CD4-positive, alpha-beta T cell treated with Interleukin-2 at 100 ng/mL for 4 hours (primary cell): Measurements from ENCODE around the gene MKI67.
"Not testable (repeated sequence)": the region's sequence is repeated elsewhere in the genome, so short reads cannot be mapped to it uniquely, and the experiment has no call there.

Experiments used
- DNase-seq: peaks from one replicate; pipeline ENCODE4 v3.0.0-alpha.2; 2020; ENCODE audit warnings: low spot score

MKI67 gene

GRCh38 chr10:128147669-128148068, 21.4 kb upstream of the MKI67 start:
- no peak for DNase-seq

- DNase-seq = no peak
Measured at GRCh38 chr10:128147064-128147463, 20.8 kb upstream of the MKI67 start.

- no peak for DNase-seq
Measured at GRCh38 chr10:128144547-128144946, 18.3 kb upstream of the MKI67 start.

- DNase-seq = no peak
Measured at GRCh38 chr10:128143531-128143930, 17.3 kb upstream of the MKI67 start.

DNA sequence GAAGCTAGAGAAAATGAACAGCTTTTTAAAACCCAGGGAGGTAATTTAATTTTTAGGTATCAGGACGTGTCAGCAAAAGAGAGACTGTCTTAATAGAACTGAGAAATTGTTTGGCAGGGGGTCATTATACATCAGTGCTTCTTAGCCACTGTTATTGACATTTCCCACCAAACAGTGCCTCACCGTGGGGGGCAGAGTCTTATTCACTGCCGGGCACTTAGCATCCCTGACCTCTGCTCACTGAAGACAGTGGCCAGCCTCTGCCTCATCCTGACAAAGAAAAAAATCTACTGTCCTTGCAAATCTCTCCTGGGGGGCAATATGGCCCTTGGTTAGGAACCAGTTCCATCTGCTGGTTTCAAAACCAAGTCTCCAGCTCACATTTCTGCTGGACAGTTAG, 14.2 kb upstream of the MKI67 start:
- no peak for DNase-seq

GRCh38 chr10:128138429-128138828, 12.2 kb upstream of the MKI67 start:
- not testable (repeated sequence) for DNase-seq

- no peak for DNase-seq
Measured at GRCh38 chr10:128137877-128138276, 11.7 kb upstream of the MKI67 start.

DNA sequence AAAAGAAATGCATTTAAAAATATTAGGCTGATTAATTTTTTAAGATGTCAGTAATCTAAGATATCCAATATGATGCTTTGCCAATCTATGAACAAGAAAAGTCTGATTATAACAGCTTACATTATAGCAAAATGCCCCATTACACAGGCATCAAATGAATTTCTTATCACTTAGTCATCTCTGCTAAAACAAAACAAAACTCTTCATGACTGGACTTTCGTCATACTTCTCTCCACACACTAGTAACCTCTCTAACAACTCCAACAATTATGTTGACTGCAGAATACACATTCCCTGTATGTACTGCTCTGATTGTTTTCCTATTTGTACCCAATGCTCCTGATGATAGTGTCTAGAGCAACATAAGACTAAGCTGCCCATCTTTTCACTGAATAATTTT, 3.8 kb upstream of the MKI67 start:
- no peak for DNase-seq

GRCh38 chr10:128128582-128128981, 2.4 kb upstream of the MKI67 start:
- no peak for DNase-seq

GRCh38 chr10:128125416-128125943, 743 bp downstream of the MKI67 start:
- DNase-seq = peak; percentile 15

DNA sequence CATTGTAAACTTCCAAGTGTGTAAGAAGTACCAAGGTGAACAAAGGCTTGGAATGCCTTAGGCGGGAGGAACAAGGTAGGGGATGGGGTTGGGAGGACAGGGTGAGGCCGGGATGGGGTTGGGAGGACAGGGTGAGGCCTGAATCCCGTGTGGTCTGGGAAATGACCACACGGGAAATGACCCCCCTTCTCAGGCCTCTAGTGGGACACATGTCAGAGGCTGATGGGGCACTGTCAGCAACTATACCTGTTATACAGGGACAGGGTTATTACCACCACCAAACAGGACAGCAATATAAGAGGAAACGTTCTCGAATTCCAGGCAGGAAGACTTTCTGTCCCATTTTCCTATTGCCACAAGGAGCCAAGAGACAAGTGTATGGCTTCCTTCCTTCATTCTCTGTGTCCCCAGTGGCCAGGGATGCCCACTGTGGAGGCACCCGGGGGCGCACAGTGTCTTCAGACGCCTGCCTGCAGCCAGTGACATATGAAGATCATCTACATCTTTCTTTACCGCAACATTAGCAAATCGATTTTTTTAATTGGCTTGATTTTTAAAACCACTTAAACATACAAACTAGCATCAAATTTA, 1.3 kb downstream of the MKI67 start:
- no peak for DNase-seq

- DNase-seq = no peak
Measured at GRCh38 chr10:128123846-128124245, 2.4 kb downstream of the MKI67 start.

- no peak for DNase-seq
Measured at GRCh38 chr10:128122931-128123330, 3.3 kb downstream of the MKI67 start.

GRCh38 chr10:128121750-128122412, 4.3 kb downstream of the MKI67 start:
- no peak for DNase-seq

GRCh38 chr10:128116851-128117615, 9.2 kb downstream of the MKI67 start:
- no peak for DNase-seq

GRCh38 chr10:128116187-128116586, 10.0 kb downstream of the MKI67 start:
- DNase-seq = no peak

GRCh38 chr10:128115356-128115755, 10.9 kb downstream of the MKI67 start:
- DNase-seq = no peak

- no peak for DNase-seq
Measured at GRCh38 chr10:128114901-128115300, 11.3 kb downstream of the MKI67 start.

DNA sequence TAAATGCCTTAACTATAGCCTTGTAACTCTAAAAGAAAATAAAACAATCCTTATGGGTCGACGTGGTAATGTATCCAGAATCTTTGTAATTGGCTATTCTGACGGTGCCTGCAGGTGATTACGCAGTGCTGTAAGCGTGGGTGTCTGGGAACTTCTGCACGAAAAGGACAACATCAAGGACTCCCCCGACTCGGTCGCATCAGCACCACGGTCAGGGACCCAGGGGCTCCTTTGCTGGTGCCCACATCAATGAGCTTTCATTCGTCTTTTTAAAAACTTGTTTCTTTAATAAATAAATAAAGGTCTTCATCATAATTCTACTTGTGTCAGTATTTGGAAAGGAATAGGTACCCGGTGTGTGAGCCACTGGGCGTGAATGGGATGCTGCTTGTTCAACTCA, 13.2 kb downstream of the MKI67 start:
- DNase-seq = no peak

- DNase-seq = no peak
Measured at GRCh38 chr10:128111696-128112095, 14.5 kb downstream of the MKI67 start.

GRCh38 chr10:128110339-128110738, 15.9 kb downstream of the MKI67 start:
- DNase-seq = no peak

DNA sequence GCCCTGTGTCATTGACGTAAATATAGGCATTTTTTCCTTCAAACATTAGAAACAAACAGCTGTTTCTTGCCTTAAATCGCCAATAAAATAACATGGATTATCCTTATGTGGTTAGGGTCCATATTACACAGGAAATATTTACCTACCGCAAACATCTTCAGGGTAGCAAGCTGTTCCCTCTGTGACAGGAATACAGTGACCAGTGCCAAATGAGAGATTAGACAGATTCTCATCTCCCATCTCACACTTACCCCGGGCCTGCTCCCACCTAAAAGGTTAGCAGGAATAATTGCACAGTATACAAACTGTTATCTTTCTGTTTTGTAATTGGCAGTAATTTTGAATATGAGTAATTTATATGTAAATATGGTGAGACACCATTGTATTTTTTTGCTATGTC, 16.5 kb downstream of the MKI67 start:
- DNase-seq = no peak

DNA sequence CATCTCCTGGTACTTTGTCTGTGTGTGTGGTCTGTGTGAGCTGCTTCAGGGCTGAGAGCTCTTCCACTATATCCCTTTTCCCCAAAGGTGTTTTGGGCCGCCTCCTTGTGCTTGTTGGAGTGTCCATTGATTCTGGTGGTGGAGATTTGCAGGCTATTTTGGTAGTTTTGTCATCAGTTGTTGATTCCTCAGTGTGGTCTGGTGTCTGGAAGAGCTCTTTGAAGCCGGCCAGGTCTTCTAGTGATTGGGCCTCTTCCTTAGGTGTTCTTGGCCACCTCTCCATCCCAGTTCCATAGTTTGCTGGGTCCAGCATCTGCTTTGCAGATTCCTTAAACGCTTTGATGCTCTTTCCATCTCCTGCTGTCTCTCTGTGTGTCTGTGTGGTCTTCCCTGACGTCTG, 20.8 kb downstream of the MKI67 start:
- DNase-seq = no peak
